Endothelial cell (in vitro differentiated cells): Measurements from ENCODE around the gene PELO. TPM values are rescaled to one million over a fixed set of nuclear protein-coding genes. Genes with fewer than 3 reads are reported as not detected.
"Not testable (repeated sequence)": the region's sequence is repeated elsewhere in the genome, so short reads cannot be mapped to it uniquely, and the experiment has no call there.

ENCODE experiments used
- DNase-seq: peaks from one replicate; pipeline ENCODE4 v3.0.0; 2021; ENCODE audit warnings: low spot score
- H3K27ac Mint-ChIP-seq: one replicate; pipeline ENCODE4 v1.8.0; 2021; ENCODE audit warnings: mixed read lengths, inconsistent platforms; ENCODE audit not compliant: unreplicated experiment
- H3K27me3 Mint-ChIP-seq: one replicate; pipeline ENCODE4 v1.8.0; 2021; ENCODE audit warnings: mild to moderate bottlenecking, moderate library complexity, mixed read lengths, inconsistent platforms; ENCODE audit not compliant: unreplicated experiment
- H3K36me3 Mint-ChIP-seq: one replicate; pipeline ENCODE4 v1.8.0; 2021; ENCODE audit warnings: mild to moderate bottlenecking, low read depth, mixed read lengths, inconsistent platforms; ENCODE audit not compliant: unreplicated experiment
- H3K4me1 Mint-ChIP-seq: one replicate; pipeline ENCODE4 v1.8.0; 2021; ENCODE audit warnings: mild to moderate bottlenecking, mixed read lengths, inconsistent platforms; ENCODE audit not compliant: unreplicated experiment
- H3K4me3 Mint-ChIP-seq: one replicate; pipeline ENCODE4 v1.8.0; 2021; ENCODE audit warnings: mild to moderate bottlenecking, mixed read lengths, inconsistent platforms; ENCODE audit not compliant: unreplicated experiment
- H3K9me3 Mint-ChIP-seq: one replicate; pipeline ENCODE4 v1.8.0; 2021; ENCODE audit warnings: mixed read lengths, inconsistent platforms; ENCODE audit not compliant: unreplicated experiment
- CTCF ChIP-seq: fragments of 200-600 bp; sonication (generic); IDR thresholded peaks from one replicate; pipeline ENCODE4 v1.5.0; 2021; ENCODE audit warnings: antibody characterized with exemption; ENCODE audit not compliant: unreplicated experiment
- total RNA-seq: library from RNA; stranded (reverse); fragmentation: NEBNext Ultra II Directional; extraction: Animal tissue kit (Norgen Biotek cat#: 25700); gene quantifications from one replicate; pipeline ENCODE4 v1.2.1, GENCODE V29; 2021; ENCODE audit not compliant: unreplicated experiment

The PELO gene
- total RNA-seq, 1 donor from 2014 or later, result 31.0 TPM

DNA sequence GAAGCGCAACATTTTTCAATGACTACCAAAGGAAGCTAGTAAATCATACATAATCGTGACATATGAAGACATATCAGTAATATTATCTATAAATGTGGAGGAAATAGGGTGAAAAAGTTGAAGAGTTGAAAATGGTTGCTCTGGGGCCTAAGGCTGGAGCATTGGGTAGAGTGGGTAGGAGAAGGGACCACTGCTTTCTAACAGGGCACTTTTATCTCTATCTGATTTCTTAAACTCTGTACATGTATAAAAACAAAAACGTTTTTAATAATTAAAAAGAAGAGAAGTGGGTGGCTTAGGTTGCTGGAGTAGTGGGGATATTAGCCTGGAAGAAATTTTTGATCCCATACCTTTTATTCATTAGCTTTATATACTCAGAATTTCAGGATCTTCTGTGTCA, 44.2 kb upstream of the PELO start:
- Mint-ChIP-seq H3K4me3 (no peak overlapping the region), H3K27me3 (no peaks in the 10 kb centered on the region), H3K36me3 (no peaks in the 10 kb centered on the region), H3K9me3 (no peaks in the 10 kb centered on the region), H3K27ac (no peak overlapping the region), H3K4me1 (peaks cover 3% of the 10 kb centered on the region)
- TF ChIP-seq CTCF, result no peak
- DNase-seq, result no peak

- H3K9me3 Mint-ChIP-seq, result no peaks in the 10 kb centered on the region
- H3K27ac Mint-ChIP-seq, result no peak overlapping the region
- TF ChIP-seq CTCF, result no peak
- no peak for DNase-seq
- H3K4me1 Mint-ChIP-seq, result peaks cover 3% of the 10 kb centered on the region
- H3K36me3 Mint-ChIP-seq, result no peaks in the 10 kb centered on the region
- H3K4me3 Mint-ChIP-seq, result no peak overlapping the region
- no peaks in the 10 kb centered on the region for H3K27me3 Mint-ChIP-seq
Measured at GRCh38 chr5:52743970-52744369, 43.7 kb upstream of the PELO start.

DNA sequence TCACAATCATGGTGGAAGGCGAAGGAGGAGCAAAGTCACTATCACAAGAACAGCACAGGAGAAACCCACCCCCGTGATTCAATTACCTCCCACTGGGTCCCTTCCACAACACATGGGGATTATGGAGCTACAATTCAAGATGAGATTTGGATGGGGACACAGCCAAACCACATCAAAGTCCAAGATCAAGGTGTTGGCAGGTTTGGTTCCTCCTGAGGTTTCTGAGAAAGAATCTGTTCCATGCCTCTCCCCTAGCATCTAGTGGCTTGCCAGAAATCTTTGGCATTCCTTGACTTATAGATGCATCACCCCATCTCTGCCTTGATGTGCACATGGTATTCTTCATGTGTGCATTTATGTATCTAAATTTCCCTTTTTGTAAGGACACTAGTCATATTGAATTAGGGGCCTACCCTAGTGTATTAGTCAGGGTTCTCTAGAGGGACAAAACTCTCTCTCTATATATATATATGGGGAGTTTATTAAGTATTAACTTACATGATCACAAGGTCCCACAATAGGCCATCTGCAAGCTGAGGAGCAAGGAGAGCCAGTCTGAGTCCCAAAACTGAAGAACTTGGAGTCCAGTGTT, 42.8 kb upstream of the PELO start:
- H3K27me3 Mint-ChIP-seq, H3K4me1 Mint-ChIP-seq, H3K36me3 Mint-ChIP-seq, DNase-seq, H3K4me3 Mint-ChIP-seq, H3K27ac Mint-ChIP-seq, H3K9me3 Mint-ChIP-seq: not testable (repeated sequence)

GRCh38 chr5:52746539-52746938, 41.2 kb upstream of the PELO start:
- no peak overlapping the region for H3K27ac Mint-ChIP-seq
- H3K9me3 Mint-ChIP-seq, result no peaks in the 10 kb centered on the region
- no peak for TF ChIP-seq CTCF
- H3K36me3 Mint-ChIP-seq, result no peaks in the 10 kb centered on the region
- peaks cover 3% of the 10 kb centered on the region for H3K4me1 Mint-ChIP-seq
- no peak overlapping the region for H3K4me3 Mint-ChIP-seq
- DNase-seq, result no peak
- no peaks in the 10 kb centered on the region for H3K27me3 Mint-ChIP-seq

GRCh38 chr5:52748590-52748989, 39.1 kb upstream of the PELO start:
- Mint-ChIP-seq H3K4me1 (no peaks in the 10 kb centered on the region), H3K9me3 (no peaks in the 10 kb centered on the region), H3K27ac (no peak overlapping the region), H3K36me3 (no peaks in the 10 kb centered on the region), H3K27me3 (no peaks in the 10 kb centered on the region), H3K4me3 (no peak overlapping the region)
- no peak for DNase-seq
- no peak for TF ChIP-seq CTCF
